IPS-18a (cell line): Measurements from ENCODE around the gene MOSMO.
"Not testable (repeated sequence)": the region's sequence is repeated elsewhere in the genome, so short reads cannot be mapped to it uniquely, and the experiment has no call there.

Experiments used
- H3K27ac ChIP-seq: one replicate; pipeline ENCODE4 v1.5.1; 2013; ENCODE audit warnings: low read length
- H3K27me3 ChIP-seq: one replicate; pipeline ENCODE4 v1.6.1; 2013; ENCODE audit warnings: mild to moderate bottlenecking, low read length; ENCODE audit not compliant: control insufficient read depth, insufficient read depth
- H3K36me3 ChIP-seq: one replicate; pipeline ENCODE4 v1.6.1; 2013; ENCODE audit warnings: low read depth, low read length; ENCODE audit not compliant: control insufficient read depth
- H3K4me1 ChIP-seq: one replicate; pipeline ENCODE4 v1.6.1; 2013; ENCODE audit warnings: low read depth, low read length; ENCODE audit not compliant: control insufficient read depth
- H3K4me3 ChIP-seq: one replicate; pipeline ENCODE4 v1.5.1; 2013; ENCODE audit warnings: low read length
- H3K9ac ChIP-seq: one replicate; pipeline ENCODE4 v1.6.1; 2013; ENCODE audit warnings: mild to moderate bottlenecking, low read length, moderate library complexity
- H3K9me3 ChIP-seq: one replicate; pipeline ENCODE4 v1.6.1; 2013; ENCODE audit warnings: low read depth, low read length; ENCODE audit not compliant: control insufficient read depth

Gene MOSMO

DNA sequence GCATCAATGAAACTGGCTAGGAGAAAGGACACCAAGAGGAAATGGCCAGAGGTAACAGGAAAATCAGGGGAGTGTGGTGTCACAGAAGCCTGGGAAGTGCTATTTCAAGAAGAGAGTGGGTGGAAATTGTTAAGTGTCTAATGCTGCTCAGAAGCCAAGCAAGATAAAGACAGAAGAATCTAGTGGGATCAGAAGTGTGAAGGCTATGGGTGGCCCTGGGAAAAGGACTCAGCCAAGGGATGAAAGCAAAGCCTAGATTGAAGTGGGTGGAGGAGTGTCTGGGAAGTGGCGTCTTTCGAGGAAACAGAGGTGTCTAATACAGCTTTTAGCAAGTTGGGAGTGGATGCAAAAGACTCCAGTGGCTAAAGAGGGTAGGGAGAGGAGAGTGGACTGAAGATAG lies 20.4 kb upstream of the MOSMO start:
- Histone ChIP-seq H3K4me3 (no peak overlapping the region), H3K27ac (no peak overlapping the region), H3K4me1 (no peaks in the 10 kb centered on the region), H3K27me3 (no peaks in the 10 kb centered on the region), H3K36me3 (peaks cover 22% of the 10 kb centered on the region), H3K9ac (no peak overlapping the region), H3K9me3 (no peaks in the 10 kb centered on the region)

DNA sequence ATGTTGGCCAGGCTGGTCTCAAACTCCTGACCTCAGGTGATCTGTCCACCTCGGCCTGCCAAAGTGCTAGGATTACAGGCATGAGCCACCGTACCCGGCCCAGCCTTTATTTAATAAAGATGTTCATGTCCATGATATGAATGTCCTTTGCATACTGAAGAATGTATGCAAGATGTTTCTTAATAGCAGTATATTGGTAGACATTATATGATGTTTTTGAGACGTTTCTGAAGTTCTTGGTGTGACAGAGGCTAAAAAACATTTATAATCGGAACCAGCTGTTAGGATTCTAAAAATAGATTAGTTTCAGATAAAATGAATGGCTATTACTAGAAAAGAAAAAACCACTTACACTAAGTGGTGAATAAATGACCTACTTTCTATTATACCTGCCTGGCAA lies 18.8 kb upstream of the MOSMO start:
- Histone ChIP-seq H3K4me3 (no peak overlapping the region), H3K36me3 (peaks cover 8% of the 10 kb centered on the region), H3K4me1 (no peaks in the 10 kb centered on the region), H3K27me3 (no peaks in the 10 kb centered on the region), H3K27ac (no peak overlapping the region), H3K9ac (no peak overlapping the region), H3K9me3 (no peaks in the 10 kb centered on the region)

DNA sequence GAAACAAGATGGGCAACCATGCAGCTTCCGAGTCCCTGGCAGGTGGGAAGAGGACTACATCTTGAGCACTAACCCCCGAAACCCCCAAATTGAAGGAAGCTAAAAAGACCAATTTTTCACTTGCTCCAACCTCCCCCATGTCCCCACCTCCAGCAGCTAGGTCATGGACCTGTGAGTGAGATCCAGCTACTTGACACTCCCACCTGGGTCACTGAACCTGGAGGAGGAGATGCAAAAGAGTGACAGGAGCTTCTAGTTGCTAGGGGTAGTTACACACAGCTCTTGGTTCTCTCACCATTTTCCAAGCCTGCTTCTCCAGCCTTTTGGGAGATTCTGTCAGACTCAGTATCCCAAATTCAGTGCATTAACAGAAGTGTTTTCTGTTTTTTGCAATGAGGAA lies 18.2 kb upstream of the MOSMO start:
- Histone ChIP-seq H3K27me3 (no peaks in the 10 kb centered on the region), H3K9me3 (no peaks in the 10 kb centered on the region), H3K4me3 (no peak overlapping the region), H3K27ac (no peak overlapping the region), H3K4me1 (no peaks in the 10 kb centered on the region), H3K9ac (no peak overlapping the region), H3K36me3 (peaks cover 2% of the 10 kb centered on the region)

DNA sequence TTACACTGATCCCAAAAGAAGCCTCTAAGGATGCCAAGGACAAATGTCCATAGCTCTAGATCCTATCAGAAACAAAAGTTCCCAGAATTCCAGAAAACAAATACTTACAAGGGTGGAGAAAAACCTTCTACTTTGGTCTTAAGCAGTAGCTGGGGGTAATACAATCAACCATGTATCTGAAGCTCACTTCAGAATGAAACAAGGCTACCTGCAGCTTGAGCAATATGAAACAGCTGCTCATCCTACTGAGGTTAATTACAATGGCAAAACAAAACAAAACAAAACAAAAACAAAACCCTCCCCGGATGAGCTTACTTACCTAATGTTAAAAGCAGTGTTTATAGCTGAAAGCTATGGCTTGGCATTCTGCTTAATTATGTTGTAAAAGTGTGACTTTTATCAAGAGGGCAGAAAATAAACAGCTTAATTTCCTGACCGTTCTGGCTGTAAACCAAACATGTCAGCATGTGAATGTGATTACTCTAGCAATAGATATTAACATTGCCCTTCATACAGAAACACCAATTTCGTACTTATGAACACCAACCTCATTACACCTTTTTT lies 17.4 kb upstream of the MOSMO start:
- Histone ChIP-seq H3K27me3 (no peaks in the 10 kb centered on the region), H3K4me3 (no peak overlapping the region), H3K36me3 (no peaks in the 10 kb centered on the region), H3K9ac (no peak overlapping the region), H3K4me1 (no peaks in the 10 kb centered on the region), H3K27ac (no peak overlapping the region), H3K9me3 (no peaks in the 10 kb centered on the region)

DNA sequence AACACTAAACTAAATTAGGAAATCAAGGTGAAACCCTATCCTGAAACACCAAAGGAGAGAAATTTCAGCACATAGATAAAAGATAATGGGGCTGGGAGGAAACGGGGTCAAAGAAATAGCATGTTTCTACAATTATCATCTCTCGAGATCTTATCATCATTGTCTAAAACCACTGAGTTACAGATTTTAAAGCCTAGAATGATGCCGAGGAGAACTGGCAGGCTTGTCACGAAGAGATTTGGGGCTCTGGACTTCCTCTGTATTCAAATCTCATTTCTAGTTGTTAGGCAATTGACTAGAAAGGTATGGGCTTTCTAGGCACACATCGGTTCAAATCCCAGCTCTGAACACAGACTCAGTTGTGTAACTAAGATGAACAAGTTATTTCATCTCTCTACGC lies 16.3 kb upstream of the MOSMO start:
- Histone ChIP-seq H3K9ac (no peak overlapping the region), H3K4me1 (no peaks in the 10 kb centered on the region), H3K4me3 (no peak overlapping the region), H3K27me3 (no peaks in the 10 kb centered on the region), H3K9me3 (no peaks in the 10 kb centered on the region), H3K36me3 (no peaks in the 10 kb centered on the region), H3K27ac (no peak overlapping the region)

DNA sequence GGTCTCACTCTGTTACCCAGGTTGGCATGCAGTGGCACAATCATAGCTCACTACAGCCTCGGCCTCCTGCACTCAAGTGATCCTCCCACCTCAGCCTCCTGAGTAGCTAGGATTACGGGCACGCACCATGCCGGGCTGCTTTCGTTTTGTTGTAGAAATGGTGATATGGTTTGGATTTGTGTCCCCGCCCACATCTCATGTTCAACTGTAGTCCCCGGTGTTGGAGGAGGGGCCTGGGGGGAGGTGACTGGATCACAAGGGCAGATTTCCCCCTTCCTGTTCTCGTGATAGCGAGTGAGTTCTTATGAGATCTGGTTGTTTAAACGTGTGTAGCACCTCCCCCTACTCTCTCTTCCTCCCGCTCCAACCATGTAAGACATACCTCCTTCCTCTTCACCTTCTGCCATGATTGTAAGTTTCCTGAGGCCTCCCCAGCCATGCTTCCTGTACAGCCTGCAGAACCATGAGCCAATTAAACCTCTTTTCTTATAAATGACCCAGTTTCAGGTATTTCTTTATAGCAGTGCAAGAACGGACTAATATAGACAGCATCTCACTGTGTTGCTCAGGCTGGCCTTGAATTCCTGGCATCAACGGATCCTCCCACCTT lies 12.9 kb upstream of the MOSMO start:
- Histone ChIP-seq H3K4me1 (no peaks in the 10 kb centered on the region), H3K9ac (no peak overlapping the region), H3K27me3 (no peaks in the 10 kb centered on the region), H3K4me3 (no peak overlapping the region), H3K27ac (no peak overlapping the region), H3K36me3 (no peaks in the 10 kb centered on the region), H3K9me3 (no peaks in the 10 kb centered on the region)

DNA sequence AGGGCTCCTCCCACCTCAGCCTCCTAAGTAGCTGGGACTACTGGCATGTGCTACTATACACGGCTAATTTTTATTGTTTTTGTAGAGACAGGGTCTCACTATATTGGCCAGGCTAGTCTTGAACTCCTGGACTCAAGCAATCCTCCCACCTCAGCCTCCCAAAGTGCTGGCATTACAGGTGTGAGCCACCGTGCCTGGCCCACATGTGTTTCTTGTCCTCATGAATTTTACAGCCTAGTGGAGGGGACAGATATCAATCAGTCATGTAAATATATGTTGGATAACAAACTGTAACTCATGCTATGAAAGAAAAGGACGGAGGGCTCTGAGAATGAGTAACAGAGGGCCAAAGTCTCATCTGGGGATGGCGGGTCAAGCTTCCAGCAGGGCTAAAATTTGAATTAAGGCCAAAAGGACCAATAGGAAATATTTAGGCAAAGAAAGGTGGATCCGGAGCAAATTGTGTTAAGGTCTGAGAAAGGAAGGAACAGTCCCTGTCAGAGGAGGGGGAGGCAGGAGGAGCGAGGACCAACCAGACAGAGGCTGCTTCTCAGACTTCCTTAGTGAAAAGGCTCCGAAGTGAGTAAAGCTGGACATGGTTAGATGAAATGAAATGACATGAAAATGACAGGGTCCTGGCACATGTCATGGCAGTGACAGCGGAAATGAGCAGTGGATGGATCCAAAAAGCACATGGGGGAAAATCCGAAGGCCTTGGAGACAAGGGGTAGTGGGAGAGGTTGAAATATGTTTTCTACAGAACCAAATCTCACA lies 10.8 kb upstream of the MOSMO start:
- H3K4me3 ChIP-seq = no peak overlapping the region
- H3K9me3 ChIP-seq = no peaks in the 10 kb centered on the region
- H3K9ac ChIP-seq = no peak overlapping the region
- no peaks in the 10 kb centered on the region for H3K4me1 ChIP-seq
- H3K27ac ChIP-seq = no peak overlapping the region
- no peaks in the 10 kb centered on the region for H3K36me3 ChIP-seq
- no peaks in the 10 kb centered on the region for H3K27me3 ChIP-seq

DNA sequence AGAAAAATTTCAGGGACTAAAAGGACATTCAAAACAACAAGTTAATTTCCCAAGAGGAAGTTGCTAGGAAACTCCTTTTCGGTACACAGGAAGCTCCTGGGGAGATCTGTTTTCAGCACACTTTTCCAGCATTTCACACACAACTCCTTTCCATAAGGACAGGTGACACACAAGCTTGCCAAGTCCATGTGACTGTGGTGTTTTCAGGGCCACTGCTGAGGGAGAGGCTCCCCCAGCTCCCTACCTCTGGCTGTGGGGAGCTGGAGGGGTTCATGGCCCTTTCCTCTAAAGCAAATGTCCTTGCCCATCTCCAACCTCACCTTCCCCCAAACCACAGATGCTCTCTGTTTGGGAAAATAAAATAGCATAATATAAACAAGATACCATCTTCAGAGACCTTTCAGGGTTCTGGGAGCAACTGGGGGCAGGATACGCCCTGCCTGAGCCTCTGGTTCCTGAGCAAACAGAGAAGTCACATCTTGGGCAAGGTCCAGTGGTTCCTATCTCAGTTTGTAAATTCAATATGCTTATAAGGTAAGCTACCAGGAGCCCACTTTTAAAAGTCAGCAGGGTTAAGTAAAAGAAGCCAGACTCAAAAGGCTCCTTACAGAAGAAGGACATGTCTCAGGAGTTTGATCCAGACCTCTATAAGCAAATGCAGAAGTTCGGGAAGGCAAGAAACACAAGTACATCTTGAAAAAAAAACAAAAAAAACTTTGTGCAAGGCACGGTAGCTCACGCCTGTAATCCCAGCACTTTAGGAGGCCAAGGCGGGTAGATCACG lies 10.0 kb upstream of the MOSMO start:
- H3K27me3 ChIP-seq = no peaks in the 10 kb centered on the region
- no peaks in the 10 kb centered on the region for H3K9me3 ChIP-seq
- no peak overlapping the region for H3K4me3 ChIP-seq
- H3K4me1 ChIP-seq = no peaks in the 10 kb centered on the region
- no peak overlapping the region for H3K9ac ChIP-seq
- no peak overlapping the region for H3K27ac ChIP-seq
- no peaks in the 10 kb centered on the region for H3K36me3 ChIP-seq

DNA sequence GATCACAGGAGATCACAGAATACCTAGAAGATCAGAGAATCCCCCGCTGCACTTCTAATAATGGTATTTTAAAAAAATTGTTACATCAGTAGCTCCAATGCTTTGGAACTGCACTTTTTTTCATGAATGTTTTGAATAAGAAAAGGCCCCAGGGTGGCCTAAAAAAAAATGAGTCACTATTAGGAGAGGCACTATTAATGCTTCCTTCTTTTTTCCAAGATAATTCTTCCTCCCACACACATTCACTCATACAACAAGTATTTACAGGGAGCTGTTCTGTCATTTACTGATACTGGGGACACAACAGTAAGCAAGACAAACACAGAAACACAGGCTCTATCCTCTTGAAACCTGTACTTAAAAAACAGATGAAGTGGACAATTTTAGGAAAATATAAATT lies 6.3 kb upstream of the MOSMO start:
- H3K27me3 ChIP-seq = peaks cover 8% of the 10 kb centered on the region
- H3K9ac ChIP-seq = no peak overlapping the region
- H3K4me1 ChIP-seq = no peaks in the 10 kb centered on the region
- no peak overlapping the region for H3K27ac ChIP-seq
- no peaks in the 10 kb centered on the region for H3K9me3 ChIP-seq
- H3K4me3 ChIP-seq = no peak overlapping the region
- no peaks in the 10 kb centered on the region for H3K36me3 ChIP-seq

DNA sequence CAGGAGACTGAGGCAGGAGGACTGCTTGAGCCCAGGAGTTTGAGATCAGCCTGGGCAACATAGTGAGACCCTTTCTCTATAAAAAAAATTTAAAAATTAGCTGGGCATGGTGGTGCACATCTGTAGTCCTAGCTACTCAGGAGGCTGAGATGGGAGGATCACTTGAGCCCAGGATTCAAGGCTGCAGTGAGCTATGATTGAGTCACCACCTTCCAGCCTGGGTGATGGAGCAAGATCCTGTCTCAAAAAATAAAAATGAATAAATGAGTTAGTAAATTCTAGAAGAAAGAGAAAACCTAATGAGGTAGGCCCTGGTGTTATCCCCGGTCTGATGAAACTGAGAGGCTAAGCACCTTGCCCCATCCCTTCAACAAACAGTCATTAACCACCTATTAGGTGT lies 5.9 kb upstream of the MOSMO start:
- not testable (repeated sequence) for H3K4me3 ChIP-seq, H3K9ac ChIP-seq, H3K36me3 ChIP-seq, H3K27ac ChIP-seq, H3K4me1 ChIP-seq, H3K9me3 ChIP-seq
- peaks cover 13% of the 10 kb centered on the region for H3K27me3 ChIP-seq

DNA sequence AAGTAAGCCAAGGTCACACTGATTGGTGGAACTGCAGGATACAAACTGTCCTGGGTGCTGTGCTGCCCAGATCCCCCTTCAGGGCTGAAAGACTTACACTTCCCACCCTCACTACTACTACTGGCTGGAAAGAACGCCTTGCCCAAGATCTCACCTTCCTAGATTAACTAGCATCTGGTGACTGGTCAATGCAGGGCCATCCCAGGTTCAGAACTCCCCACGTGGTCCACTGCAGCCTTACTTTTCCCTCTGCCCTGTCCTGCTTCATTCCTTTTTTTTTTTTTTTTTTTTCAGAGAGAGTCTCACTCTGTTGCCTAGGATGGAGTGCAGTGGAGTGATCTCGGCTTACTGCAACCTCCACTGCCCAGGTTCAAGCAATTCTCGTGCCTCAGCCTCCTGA lies 4.7 kb upstream of the MOSMO start:
- no peak overlapping the region for H3K27ac ChIP-seq
- no peaks in the 10 kb centered on the region for H3K36me3 ChIP-seq
- no peak overlapping the region for H3K4me3 ChIP-seq
- H3K27me3 ChIP-seq = peaks cover 13% of the 10 kb centered on the region
- no peaks in the 10 kb centered on the region for H3K9me3 ChIP-seq
- no peak overlapping the region for H3K9ac ChIP-seq
- no peaks in the 10 kb centered on the region for H3K4me1 ChIP-seq
